GM21717 (cell line): ENCODE measurements around the gene KEAP1.

ENCODE experiments used
- ATAC-seq: cut with Tn5 transposase; IDR thresholded peaks from one replicate; pipeline ENCODE4 v1.9.1; 2021; ENCODE audit warnings: mild to moderate bottlenecking, moderate library complexity; ENCODE audit not compliant: unreplicated experiment

KEAP1 gene

DNA sequence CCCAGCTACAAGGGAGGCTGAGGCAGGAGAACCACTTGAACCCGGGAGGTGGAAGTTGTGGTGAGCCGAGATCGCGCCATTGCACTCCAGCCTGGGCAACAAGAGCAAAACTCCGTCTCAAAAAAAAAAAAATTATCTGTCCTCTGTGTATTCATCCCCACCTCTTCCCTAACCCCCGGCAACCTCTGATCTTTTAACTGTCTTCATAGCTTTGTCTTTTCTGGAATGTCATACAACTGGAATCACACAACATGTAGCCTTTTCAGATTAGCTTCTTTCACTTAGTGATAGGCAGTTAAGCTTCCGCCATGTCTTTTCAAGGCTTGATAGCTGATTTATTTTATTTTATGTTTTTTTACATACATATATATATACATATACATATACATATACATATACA, 22.5 kb upstream of the KEAP1 start:
- no peak for ATAC-seq

DNA sequence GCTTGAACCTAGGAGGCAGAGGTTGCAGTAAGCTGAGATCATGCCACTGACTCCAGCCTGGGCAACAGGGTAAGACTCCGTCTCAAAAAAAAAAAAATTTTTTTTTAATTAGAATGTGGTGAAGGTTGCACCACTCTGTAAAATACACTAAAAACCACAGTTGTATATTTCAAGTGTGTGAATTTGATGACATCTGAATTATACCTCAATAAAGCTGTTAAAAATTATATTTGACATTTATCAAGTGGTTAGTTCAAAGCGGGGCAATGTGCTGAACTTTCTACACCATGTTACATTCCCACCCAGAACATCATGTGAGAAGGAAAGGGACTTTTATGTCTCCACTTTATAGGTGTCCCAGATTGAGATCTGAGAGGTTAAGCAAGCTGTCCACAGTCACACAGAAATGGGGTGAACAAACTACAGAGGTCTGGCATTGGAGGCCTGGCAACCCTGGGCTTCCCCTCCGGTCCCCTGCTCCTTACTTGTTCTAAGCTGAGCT, 20.0 kb upstream of the KEAP1 start:
- ATAC-seq = no peak

DNA sequence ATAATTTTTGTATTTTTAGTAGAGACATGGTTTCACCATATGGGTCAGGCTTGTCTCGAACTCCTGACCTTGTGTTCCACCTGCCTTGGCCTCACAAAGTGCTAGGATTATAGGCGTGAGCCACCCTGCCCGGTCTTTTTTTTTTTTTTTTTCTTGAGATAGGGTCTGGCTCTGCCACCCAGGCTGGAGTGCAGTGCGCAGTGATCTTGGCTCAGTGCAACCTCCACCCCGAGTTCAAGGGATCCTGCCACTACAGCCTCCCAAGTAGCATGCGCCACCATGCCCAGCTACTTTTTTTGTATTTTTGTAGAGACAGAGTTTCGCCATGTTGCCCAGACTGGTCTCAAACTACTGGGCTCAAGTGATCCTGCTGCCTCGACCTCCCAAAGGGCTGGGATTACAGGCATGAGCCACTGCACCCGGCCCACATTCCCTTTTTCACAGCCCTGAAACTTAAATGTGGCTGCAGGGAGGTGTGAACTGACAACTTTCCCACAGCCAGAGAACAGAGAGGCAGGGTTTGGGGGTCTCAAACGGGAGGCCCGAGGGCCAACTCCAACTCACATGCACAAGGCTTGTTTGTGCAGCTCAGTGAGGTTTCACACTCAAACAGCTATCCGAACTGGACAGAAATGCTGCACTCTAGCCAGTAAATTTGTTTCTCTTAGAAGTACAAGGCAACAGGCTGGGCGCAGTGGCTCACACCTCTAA, 18.5 kb upstream of the KEAP1 start:
- no peak for ATAC-seq

DNA sequence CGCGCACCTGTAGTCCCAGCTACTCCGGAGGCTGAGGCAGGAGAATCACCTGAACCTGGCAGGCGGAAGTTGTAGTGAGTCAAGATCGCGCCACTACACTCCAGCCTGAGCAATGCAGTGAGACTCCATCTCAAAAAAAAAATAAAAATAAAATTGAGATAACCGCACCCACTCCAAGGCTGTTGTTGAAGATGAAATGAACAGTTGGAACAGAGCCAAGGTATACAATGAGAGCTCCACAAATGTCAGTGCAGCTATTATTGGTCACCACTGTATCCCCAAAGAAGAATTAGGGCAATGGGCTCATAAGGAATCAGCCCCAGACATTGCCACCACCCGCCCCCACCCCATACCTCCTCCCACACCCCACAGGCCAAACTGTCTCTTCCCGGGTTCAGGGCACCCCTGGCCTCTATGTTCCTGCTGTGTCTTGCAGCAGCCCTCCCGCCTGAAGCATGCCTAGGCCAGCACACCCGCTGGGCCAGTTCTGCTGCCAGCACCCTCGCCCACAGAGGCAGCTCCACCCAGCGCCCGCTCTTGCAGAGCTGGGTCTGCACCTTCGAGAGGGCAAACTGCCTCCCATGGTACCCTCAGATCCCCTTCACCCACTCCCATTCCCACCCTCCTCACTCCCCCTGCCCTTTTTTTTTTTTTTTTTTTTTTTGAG, 17.6 kb upstream of the KEAP1 start:
- ATAC-seq = no peak

DNA sequence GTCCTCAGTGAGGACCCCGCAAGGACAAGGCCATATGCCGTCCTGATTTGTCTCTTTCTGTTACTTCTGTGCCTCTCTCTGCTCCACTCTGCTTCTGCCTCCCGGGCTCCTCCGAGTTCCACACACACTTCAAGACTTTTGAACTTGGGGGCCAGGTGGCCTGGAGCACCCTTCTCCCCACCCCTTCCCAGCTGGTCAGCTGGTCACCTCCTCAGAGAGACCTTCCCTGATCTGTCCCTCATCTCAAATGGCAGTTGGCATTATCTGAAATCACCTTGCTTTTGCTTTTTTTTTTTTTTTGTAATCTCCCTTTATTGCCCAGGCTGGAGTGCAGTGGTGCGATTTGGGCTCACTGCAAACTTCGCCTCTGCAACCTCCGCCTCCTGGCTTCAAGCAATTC, 16.3 kb upstream of the KEAP1 start:
- ATAC-seq = no peak

DNA sequence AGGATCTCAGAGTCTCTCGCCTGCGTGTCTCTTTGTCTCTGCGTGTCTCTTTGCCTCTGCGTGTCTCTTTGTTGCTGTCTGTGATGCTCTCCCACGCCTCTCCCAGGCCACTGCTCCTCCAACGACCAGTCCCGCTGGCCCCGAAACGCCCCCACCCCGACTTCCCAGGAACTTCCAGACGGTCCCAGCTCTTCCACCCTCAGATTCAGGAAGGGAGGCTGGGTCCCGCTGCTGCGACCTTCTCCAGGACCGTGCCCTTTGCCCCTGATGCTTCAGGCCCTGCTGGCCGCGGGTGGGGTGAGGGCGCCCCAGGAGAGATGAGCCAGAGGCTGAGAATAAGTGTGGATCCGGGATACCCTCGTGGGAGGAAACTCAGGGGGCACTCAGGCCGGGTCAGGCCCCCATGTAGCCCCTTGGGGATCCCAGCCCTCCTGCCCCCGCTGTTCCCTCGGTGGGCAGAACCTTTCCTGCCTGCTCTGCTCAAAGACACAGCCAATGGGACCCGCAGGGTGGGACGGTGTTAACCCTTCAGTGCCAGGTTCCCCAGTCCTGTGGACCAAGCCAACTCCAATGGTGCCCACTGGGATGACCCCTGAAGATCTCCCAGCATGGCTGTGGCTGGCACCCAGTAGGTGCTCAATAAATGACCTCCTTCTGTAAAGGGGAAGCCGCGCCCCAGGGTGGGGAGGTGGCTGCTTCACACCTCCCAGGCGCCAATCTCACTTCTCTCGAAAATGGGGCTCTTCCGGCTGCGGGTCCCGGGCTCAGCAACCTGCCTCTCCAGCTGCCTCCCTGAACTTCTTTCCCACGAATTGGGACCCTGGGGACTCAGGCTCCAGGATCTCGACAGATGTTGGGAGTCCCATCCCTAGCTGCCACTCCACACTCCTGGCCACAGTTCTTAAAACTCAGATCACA, 15.5 kb upstream of the KEAP1 start:
- ATAC-seq = no peak

DNA sequence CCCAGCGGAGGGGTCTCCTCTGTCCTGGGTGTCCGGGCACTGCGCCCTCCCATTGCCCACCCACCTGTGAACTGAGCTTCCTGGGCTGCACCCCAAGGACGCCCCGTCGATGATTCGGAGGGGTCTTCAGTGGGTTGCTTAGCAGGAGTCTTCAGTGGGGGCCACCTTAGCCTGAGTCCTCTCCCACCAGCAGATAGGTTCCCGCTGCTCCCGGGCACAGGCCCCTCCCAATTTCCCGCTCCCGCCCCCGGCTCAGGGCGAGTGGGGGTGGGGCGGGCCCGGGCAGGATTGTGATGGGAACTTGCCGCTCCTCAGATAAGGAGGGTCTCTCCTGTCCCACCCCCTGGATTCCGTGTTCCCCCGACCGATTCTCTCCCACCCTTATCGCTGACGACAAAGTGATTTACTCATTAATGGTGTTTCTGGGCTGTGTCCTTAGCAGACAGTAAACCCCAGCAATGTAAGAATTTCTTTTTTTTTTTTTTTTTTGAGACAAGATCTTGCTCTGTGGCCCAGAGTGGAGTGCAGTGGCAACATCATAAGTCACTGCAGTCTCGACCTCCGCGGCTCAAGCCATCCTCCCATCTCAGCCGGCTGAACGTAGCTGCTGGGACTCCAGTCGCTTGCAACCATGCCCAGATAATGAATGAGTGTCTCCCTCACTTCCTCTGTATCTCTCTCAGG, 14.7 kb upstream of the KEAP1 start:
- no peak for ATAC-seq

DNA sequence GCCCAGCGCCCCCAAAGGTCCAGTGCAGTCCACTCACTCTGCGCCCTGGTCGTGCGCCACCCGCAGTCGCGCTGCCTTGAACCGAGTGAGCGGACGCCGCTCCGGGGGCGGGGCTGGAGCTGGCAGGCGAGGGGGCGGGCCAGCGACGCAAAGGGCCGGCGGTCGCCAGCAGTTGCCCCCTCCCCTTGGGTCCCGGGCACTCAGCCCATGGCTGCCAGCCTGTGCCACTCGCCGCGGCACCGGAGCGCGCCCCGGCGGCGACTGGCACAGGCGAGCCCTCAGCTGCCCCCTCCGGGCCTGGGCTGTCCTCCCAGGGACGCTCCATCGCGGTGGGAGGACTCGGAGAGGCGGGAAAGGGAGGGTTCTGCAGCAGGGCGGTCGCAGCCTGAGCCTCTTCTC, 14.2 kb upstream of the KEAP1 start, which contains the start of gene S1PR5:
S1PR5 (minus strand) TSS at position 87 of the 399 bp plus-strand sequence. CDS start 2,436 bp downstream, outside the sequence.
- ATAC-seq = no peak

DNA sequence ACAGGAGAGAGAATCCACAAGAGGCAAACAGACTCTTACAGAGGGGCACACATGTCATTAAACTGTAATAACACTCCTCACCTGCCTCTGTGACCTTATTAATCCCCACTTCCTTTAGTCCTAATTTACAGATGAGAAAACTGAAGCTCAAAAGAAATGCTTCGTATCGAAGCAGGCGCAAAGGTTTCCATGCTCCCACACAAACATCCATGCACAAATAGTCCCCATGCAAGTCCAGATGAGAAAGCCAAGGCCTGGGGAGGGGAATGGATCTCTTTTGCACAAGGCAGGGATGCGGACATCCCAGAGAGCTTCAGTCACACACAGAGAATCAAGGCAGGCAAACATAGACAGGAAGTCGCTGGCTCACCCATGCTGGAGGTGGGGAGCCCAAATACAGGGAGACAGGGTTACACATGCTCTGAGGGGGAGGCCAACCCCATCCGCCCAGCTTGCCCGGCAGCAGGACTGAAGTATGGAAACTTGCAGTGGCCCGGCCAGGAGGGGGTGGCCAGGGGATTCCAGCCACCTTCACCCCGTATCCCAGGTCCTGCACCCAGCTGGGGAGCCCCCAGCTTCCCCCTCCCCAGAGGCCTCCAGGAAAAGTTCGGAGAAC, 13.6 kb upstream of the KEAP1 start:
- ATAC-seq = no peak

DNA sequence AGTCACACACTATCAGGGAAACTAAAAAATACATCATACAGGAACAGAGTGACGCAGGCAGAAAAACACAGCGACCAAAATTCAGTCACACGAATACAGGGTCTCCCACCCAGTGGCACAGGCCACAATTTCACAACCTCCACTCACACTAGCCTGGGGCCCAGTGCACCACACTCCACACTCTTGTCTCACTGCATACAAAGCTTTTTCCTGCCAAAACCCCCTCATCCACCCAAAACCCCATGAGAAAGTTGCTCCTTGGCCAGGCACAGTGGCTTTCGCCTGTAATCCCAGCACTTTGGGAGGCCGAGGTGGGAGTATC, 12.9 kb upstream of the KEAP1 start:
- ATAC-seq = no peak

DNA sequence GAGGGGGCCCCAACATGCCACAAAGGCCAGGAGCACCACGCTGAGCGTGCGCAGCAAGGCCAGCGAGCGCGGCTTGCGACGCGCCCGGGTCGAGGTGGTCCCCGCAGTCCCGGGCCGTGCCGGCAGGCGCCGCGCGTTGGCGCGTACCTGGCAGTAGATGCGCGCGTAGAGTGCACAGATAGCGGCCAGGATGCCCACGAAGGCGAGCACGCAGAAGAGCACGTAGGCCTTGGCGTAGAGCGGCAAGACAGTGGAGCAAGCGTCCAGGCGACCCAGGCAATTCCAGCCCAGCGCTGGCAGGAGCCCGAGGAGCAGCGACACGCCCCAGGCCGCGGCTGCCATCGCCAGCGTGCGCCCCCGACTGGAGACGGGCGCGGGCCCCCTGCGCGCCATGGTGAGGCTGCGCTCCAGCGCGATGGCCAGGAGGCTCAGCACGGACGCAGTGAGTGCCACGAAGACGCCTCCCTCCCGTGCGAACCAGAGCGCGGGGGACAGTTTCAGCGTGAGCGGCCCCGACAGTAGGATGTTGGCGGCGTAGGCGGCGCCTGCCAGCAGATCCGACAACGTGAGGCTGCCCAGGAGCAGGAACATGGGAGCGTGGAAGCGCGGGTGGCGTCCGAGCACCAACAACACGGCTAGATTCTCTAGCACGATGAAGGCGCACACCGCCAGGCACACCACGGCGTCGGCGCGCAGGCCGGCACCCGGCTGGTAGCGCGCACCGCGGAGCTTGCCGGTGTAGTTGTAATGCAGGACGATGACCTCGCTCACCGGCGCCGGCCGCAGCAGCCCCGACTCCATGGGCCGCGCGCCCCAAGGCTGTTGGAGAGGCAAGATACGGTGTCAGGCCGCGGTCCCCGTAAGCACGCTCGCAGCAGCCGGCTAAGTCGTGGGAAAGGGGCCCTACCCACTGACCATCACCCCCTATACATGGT, 11.3 kb upstream of the KEAP1 start:
- no peak for ATAC-seq

DNA sequence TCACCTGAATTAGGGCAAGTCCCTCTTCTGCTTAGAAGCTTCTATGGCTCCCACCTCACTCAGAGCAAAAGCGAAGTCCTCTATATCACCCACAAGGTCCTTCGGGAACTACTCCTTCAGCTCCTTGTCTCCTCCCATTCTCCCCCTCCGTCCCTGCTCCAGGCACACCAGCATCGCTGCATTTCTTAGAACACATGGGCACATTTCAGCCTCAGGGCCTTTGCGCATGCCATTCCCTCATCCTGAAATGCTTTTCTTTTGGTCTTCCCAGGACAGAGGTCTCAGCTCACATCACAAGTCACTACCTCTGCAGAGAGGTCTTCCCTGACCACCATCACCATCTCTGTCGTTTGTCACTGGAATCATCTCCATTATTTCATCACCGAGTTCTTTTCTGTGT, 10.1 kb upstream of the KEAP1 start:
- ATAC-seq = no peak

DNA sequence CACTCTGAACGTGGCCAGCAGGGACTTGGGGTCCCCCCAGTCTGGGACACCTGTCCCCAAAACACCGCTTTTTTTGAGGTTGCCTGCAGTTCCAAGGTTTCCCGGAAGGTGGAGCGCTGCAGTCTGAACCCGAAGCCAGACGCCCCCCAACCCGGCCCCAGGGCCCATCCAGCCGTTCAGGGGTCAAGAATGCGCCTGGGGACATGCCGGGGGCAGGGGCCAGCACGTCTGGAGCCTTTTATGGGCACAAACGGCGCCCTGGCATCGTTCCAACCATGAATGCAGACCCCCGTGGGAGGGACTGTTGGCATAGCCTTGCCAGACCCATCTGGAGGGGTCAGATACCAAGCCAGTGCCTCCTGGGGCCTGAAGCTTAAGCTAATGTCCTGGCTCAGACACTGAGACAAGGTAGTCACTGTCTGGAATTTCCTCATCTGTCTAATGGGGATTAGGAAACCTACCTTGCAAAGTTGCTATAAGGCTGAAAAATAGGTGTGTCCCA, 7.2 kb upstream of the KEAP1 start:
- ATAC-seq = no peak

DNA sequence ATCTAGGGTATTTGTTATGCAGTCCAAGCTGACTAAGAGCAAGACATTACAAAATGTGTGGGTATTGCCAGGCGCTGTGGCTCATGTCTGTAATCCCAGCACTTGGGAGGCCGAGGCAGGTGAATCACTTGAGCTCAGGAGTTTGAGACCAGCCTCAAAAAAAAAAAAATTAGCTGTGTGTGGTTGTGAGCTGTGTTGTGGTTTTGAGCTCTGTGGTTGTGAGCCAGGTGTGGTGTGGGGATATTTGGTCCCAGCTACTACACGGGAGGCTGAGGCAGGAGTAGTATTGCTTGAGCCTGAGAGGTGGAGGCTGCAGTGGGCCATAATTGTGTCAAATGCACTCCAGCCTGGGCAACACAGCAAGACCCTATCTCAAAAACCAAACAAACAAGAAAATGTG, 5.6 kb upstream of the KEAP1 start:
- ATAC-seq = no peak

DNA sequence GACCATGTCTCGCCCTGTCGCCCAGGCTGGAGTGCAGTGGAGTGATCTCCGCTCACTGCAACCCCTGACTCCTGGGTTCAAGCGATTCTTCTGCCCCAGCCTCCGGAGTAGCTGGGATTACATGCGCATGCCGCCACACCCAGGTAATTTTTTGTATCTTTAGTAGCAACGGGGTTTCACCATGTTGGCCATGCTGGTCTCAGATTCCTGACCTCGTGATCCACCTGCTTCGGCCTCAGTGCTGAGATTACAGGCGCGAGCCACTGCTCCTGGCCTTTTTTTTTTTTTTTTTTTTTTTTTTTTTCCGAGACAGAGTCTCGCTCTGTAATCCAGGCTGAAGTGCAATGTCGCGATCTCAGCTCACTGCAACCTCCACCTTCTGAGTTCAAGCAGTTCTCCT, 4.9 kb upstream of the KEAP1 start:
- ATAC-seq = no peak

DNA sequence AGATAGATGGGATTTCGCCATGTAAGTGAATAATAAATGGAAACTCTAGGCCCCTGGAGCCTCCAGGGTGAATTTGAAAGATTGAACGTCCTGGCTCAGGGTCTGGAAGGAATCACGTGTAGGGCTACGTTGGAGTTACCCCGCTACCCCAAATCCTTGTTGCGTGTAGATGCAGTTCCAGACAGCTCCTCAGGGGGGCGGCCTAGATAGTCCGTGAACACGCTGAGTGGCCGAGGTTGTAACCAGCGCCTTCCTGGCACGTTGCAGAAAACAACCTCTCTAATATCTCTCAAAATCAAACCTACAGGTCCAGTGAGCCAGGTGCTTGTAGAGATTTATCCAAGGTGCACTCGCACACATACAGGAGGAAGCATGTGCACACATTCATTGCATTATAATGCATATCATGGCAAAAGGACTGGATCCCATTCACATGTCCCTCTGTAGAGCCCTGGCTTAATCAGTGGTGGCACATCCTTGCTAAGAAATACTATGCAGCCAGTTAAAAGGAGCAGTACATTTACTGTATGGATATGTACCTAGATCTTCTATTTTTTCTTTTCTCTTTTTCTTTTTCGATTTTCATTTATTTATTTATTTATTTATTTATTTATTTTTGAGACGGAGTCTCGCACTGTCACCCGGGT, 2.5 kb upstream of the KEAP1 start:
- no peak for ATAC-seq

DNA sequence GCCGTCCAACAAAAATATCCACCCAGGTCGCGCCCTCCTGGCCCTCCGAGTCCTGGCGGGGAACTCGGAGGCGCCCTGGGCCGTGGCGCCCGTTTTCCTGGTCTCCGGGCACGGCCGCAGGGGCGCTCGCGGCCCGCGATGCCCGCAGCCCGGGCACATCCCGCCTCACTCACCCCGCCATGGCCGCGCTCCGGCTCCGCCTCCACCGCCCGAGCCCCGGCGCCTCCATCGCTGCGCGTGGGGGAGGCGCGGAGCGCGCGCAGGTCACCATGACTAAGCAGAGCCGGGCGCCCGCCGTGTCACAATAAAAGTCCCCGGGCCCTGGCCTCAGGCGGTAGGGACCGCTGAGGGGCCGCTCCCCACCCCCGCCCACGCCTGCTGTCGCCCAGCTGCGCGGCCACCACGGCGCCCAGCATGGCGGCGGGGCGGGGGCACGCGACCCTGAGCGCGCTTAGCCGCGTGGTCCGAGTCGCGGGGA, 593 bp downstream of the KEAP1 start:
- peak; percentile 81 for ATAC-seq

DNA sequence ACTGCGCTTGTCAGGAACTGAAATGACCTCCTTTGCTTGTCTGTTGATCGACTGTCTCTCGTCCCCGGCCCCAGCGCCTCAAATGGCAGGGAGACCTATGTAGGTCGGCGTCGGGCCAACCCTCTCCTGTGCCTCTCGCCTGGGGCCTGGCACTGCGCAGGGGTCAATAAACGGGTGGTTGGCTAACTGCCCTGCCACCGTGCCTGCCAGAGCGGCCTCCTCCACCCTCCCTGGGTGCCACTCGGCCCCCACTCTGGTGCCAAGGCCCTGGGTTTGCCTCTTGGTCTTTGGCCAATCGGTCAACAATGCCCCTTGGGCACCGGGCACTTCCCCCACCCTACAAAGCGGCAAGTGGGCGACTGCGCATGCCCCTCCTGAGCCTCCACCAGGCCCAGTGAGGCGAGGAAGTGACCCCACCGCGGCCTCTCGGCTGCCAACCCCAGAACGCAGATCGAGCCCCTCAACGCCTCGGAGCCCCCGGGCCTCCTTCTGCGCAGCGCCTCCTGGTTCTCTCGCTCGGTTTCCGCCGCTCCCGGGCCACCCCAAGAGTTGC, 1.1 kb downstream of the KEAP1 start:
- ATAC-seq = peak; percentile 21
